Kasumi-1 (cell line): Measurements from ENCODE around the gene PSD.
A peak's percentile ranks its signal among the peaks of the same experiment; 100 is the strongest.

Experiments used
- DNase-seq, 2 experiments: peaks; one replicate each; lab custom pipeline; 2025; lab: John Stamatoyannopoulos, UW

The PSD gene

DNA sequence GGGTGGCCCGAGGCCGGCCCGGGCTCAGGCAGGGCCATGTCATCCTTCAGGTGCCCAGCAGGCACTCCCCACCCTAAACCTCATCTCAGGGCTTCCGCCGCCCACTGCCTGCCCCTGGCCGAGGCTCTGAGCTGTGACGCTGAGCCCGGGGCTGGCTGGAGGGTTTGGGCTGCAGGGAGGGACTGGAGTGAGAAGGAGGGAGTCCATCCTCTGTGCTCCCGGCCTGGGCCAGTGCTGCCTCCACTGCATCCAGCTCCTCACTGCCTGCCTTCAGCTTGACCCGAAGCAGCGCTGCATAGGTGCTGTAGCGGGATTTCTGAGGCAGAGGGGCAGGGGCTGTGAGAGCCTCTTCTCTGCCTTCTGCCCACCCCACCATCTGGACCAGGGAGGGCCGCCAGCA is 15.5 kb downstream of the PSD start:
- no peak for DNase-seq

DNA sequence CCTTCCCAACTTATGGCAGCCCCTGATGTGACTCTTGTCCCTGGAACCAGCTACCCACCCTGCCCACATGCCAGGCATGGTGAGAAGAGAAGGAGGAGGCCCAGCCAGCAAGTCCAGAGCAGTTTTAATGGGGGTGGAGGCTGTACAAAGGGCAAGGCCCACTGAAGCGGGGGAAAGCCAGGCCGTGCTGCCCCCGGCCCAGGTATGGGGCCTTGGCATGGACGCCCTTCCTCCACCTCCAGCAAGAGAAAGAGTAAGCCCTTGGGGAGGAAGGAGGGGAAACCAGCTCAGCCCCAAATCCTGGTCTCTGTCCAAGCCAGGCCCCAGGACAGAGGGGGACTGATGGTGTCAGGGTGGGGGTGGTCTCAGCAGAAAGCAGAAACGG is 16.1 kb downstream of the PSD start:
- DNase-seq = no peak

DNA sequence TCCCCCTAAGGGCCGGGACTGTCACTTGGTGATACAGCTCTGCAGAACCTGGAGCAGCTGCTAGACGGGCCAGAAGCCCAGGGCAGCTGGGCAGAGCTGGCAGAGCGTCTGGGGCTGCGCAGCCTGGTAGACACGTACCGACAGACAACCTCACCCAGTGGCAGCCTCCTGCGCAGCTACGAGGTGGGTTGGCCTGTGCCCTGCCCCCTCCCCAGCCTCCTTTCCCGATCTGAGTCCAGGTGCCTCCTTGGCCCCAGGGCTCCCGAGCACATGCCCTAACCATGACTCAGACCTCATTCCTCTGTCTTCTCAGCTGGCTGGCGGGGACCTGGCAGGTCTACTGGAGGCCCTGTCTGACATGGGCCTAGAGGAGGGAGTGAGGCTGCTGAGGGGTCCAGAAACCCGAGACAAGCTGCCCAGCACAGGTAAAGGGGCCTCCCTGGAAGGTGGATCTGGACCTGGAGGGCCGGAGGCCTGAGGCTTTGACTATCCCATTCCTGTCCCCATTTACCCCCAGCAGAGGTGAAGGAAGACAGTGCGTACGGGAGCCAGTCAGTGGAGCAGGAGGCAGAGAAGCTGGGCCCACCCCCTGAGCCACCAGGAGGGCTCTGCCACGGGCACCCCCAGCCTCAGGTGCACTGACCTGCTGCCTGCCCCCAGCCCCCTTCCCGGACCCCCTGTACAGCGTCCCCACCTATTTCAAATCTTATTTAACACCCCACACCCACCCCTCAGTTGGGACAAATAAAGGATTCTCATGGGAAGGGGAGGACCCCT is 16.7 kb downstream of the PSD start:
- DNase-seq = no peak

DNA sequence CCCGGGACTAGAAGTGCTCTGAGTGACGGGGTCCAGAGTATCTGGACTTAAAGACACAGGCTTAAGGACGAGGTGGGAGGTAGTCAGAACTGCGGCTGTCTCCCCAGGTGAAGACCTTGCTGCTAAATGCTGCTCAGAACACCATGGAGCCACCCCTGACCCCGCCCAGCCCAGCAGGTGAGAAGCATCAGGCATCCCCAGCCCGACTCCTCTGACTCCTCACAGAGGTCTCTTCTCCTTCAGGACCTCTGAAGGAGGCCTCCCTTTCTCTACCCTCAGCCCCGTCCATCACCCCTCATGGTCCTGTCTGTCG is 17.3 kb downstream of the PSD start:
- no peak for DNase-seq

DNA sequence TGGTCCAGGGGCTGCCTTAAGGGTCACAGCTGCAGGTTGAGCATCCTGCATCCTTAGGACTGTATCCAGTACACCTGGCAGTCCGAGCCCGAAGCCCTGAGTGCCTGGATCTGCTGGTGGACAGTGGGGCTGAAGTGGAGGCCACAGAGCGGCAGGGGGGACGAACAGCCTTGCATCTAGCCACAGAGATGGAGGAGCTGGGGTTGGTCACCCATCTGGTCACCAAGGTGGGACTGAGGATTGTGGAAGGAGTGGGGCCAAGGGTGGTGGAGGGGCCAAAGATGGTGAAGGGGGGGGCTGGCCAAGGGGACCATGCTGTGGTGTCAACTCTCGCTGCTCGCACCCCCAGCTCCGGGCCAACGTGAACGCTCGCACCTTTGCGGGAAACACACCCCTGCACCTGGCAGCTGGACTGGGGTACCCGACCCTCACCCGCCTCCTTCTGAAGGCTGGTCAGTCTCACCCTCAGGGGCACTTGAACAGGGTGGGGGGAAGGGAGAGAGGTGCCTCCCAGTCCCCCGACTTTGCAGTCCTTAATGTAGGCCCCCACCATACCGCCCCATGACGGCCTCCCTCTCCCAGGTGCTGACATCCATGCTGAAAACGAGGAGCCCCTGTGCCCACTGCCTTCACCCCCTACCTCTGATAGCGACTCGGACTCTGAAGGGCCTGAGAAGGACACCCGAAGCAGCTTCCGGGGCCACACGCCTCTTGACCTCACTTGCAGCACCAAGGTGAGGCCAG is 17.8 kb downstream of the PSD start:
- DNase-seq = no peak

DNA sequence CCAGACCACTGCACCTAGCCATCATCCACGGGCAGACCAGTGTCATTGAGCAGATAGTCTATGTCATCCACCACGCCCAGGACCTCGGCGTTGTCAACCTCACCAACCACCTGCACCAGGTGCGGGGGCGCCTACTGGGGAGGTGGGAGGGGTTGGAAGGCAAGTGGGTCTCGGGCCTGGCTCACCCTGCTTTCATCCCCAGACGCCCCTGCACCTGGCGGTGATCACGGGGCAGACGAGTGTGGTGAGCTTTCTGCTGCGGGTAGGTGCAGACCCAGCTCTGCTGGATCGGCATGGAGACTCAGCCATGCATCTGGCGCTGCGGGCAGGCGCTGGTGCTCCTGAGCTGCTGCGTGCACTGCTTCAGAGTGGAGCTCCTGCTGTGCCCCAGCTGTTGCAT is 18.5 kb downstream of the PSD start:
- DNase-seq = no peak

DNA sequence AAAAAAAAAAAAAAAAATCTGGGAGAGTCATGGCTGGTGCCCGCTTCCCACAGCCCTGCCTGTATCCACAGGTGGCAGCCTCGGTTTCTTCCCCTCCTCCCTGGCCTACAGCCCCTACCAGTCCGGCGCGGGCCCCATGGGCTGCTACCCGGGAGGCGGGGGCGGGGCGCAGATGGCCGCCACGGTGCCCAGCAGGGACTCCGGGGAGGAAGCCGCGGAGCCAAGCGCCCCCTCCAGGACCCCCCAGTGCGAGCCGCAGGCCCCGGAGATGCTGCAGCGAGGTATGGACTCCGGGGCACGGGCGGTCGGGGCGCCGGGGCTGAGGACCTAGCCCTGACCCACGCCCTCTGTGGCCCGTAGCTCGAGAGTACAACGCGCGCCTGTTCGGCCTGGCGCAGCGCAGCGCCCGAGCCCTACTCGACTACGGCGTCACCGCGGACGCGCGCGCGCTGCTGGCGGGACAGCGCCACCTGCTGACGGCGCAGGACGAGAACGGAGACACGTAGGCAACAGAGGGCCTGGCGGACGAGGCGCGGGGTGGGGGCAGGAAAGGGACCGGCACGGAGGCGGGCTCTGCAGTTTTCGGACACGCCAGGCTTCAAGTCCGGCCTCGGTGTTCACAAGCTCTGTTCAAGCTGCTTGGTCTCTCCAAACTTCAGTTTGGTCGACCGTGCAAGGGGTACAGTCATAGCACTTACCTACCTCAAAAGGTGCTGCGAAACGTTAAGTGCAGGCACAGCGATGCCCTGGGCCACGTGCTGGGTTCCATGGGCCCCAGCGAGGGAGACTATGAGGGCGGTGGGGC is 19.2 kb downstream of the PSD start:
- peak; percentile 91 to 93 for DNase-seq

DNA sequence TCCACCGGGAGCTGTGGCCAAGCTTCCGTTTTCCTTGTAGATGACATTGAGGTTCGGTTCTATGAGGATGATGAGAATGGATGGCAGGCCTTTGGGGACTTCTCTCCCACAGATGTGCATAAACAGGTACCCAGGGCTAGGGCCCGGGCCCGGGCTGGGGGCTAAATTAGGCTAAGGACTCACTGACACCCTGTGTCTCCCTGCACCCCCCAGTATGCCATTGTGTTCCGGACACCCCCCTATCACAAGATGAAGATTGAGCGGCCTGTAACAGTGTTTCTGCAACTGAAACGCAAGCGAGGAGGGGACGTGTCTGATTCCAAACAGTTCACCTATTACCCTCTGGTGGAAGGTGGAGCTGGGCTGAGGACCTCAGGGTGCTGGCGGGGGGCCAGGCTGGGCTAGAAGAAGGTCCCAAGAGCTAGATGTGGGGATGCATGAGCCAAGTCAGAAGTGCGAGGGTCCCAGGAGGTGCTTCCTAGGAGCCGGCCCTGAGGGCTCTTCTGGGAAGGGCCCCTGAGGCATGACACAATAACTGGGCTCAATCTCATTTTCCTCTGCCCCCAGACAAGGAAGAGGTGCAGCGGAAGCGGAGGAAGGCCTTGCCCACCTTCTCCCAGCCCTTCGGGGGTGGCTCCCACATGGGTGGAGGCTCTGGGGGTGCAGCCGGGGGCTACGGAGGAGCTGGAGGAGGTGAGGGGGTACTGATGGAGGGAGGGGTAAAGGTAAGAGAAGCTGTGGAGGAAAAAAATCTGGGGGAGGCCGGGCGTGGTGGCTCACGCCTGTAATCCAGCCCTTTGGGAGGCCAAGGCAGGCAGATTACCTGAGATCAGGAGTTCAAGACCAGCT is 20.2 kb downstream of the PSD start:
- no peak for DNase-seq

DNA sequence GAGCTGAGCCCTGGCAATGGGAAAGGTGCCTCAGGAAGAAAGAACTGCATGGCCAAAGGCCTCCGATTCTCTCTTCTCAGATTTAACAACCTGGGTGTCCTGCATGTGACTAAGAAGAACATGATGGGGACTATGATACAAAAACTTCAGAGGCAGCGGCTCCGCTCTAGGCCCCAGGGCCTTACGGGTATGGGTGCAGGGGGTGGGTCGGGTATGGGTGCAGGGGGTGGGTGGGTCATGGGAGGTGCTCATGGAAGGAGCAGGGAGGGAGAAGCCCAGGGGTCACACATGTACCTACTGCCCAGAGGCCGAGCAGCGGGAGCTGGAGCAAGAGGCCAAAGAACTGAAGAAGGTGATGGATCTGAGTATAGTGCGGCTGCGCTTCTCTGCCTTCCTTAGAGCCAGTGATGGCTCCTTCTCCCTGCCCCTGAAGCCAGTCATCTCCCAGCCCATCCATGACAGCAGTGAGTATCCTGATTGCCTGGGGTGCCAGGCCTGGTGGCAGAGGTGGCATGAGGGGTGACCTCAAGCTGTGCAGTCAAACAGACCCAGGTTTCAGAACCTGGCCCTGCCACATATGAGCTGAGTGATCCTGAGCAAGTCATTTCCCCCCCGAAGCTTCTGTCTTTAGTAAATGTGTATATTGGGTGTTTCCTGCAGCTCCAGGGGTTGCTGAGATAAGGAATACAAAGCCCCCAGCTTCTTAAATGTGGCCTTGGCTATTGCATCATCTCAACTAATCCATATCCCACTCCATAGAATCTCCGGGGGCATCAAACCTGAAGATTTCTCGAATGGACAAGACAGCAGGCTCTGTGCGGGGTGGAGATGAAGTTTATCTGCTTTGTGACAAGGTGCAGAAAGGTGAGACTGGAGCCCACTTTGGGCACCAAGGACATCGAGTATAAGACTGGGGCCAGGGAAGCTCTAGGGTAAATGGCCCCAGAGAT is 21.1 kb downstream of the PSD start:
- no peak for DNase-seq

DNA sequence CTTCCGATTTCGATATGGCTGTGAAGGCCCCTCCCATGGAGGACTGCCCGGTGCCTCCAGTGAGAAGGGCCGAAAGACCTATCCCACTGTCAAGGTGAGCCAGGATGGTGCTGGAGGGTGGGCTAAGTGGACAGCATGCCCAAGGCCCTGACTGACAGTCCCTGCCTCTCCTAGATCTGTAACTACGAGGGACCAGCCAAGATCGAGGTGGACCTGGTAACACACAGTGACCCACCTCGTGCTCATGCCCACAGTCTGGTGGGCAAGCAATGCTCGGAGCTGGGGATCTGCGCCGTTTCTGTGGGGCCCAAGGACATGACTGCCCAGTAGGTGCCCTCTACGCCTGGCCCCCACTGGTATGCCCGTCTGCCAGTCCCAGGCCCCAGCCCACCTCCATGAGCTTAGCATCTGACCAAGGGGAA is 21.8 kb downstream of the PSD start:
- DNase-seq = no peak

DNA sequence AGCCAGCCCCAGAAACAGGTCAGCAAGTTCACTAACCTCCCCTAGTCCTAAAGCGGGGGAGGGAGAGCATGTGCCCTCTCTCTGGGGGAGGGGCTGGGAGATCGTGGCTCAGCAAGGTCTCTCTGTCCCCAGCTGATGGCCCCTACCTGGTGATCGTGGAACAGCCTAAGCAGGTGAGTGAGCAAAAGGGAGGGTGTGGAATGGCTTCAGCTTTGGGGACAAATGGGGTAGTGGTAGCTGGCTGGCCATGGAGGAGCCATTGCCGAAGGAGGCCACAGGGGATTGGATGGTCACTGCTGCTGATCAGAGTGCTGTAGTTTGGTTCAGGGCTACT is 22.3 kb downstream of the PSD start:
- no peak for DNase-seq

DNA sequence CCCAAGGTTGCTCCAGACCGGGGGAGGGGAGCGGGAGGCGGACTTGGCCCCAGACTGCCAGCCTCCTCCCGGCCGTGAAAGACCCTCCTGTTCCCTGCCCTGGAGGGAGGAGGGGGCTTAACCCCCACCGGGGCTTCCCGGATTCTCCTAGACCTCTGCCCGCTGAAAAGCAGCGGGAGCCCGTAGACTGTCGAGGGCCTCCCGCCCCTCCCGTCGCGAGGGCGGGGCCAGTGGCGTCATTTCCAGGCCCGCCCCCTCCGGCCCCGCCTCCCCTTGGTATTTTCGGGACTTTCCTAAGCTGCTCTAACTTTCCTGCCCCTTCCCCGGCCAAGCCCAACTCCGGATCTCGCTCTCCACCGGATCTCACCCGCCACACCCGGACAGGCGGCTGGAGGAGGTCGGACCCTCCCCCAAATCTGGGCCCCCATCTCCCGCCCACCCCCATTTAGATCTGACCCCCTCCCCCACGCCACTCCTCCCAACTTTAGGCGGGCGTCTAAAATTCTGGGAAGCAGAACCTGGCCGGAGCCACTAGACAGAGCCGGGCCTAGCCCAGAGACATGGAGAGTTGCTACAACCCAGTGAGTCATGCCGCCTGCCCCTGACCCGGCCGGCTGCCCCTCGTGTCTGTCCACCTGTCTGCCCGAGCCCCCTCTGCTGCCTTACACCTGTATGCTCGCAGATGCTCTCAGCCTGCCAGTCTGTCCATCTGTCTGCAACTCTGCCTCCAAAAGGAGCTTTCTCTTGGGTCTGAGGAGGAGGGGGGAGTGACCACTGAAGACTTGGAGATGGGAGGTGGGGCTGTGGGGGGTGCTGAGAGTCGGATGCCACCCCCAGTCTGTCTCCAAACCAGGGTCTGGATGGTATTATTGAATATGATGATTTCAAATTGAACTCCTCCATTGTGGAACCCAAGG is 22.9 kb downstream of the PSD start, which contains the start of gene NFKB2:
Gene NFKB2, plus strand, starts transcription at position 306 of the 917 bp plus-strand sequence. Its CDS starts 255 bp downstream, at position 561.
- peak; percentile 68 to 82 for DNase-seq

DNA sequence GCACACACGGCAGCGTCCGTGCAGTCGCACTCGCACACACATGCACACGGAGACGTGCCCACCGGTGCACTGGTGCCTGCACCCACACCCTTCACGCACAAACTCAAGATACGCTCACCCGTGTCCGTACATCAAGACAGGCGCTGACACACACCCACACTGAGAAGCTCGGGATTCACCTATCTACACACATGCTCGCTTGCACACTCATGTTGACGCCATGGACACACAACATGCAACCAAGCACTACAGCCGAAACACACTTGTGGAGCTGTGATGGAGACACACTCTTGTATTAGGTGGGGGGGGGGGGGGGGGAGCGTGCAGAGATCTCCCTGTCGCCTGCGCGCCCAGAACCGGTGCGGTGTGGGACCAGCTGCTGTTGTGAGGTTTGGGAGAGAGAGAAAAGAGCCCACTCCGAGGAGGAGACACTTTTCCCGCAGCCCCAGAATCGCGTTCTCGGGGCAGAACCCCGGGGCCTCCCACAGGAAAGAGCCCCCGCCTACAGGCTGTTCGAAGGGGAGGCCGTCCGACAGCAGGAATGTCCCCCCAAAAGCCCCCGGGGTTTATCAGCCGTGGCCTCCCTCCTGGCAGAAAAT is 23.7 kb downstream of the PSD start:
- DNase-seq = peak; percentile 62 to 70

DNA sequence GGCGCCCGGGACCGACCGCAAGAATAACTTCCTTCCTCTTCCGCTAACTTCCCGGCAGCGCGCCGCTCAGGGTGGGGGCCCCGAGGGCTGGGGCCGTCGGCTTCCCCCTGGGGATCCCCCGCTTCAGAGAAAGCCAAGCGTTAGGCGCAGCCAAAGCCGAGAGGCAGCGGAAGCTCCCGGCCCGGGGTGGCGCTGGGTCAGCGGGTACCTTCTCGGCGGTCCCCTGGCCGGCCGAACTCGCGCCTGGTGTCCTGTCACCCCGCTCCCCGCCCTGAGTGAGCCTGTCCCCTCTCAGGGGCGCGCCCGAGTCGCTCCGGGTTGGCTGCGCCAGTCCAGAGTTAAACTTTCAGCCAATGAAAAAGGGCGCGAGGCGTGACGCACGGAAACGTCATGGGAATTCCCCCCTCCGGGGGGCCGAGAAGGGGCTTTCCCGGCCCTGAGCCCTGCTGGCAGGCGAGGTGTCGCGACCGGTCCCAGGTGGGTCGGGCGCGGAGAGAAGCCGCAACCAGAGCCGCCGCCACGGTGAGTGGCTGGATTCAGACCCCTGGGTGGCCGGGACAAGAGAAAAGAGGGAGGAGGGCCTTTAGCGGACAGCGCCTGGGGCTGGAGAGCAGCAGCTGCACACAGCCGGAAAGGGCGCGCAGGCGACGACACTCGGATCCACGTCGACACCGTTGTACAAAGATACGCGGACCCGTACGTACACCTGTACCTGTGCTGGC is 24.3 kb downstream of the PSD start:
- peak; percentile 93 to 95 for DNase-seq

DNA sequence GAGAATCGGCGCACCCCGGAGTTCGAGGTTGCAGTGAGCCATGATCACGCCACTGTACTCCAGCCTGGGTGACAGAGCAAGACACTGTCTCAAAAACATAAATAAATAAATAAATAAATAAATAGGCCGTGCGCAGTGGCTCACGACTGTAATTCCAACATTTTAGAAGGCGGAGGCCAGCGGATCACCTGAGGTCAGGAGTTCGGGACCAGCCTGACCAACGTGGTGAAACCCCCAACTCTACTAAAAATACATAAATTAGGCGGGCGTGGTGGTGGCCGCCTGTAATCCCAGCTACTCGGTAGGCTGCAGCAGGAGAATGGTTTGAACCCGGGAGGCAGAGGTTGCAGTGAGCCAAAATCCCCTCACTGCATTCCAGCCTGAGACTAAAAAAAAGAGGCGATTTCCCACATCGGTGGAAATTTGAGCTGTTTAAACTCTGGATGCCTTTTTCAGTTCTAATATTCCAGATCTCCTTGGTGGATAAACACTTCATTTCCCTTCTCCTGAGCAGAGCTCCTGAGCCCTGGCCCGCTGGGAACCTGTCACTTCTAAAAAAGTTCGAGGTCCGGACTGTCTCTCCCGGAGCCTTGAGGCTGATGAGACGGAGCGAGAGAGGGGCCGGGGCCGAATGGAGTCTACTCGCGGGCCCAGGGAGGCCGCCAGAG is 25.0 kb downstream of the PSD start:
- DNase-seq = no peak

DNA sequence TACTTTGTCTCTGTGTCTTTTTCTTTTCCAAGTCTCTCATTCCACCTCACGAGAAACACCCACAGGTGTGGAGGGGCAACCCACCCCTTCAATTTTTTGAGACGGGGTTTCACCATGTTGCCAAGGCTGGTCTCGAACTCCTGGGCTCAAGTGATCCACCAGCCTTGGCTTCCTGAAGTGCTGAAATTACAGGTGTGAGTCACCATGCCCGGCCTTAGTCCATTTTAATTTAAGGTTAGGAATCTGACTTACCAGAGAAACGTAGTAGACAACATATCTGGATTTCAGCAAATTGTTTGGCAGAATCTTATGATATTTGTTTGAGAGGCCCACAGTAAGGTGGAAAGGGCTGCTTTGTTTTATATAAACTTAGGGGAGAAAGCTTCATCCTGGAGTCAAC is 26.3 kb downstream of the PSD start:
- DNase-seq = no peak

DNA sequence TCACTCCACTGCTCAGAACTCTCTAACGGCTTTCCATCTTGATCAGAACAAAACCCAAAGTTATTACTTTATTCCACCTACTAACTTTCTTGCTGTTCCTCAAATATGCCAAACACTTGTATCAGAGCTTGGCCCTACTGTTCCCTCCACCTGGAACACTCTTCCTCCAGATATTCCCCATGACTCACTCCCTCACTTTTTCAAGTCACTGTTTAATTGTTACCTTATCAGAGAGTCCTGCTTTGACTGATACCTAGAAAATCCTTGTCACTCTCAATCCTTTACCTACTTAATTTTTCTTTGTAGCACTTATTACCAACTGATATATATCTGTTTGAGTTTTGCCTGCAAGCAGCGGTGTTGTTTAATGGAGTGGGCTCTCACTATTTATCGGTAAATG is 28.7 kb downstream of the PSD start:
- no peak for DNase-seq
